ENCODE measurements around the gene EML6. TPM values are rescaled to one million over a fixed set of nuclear protein-coding genes. Genes with fewer than 3 reads are reported as not detected.
A peak's percentile ranks its signal among the peaks of the same experiment; 100 is the strongest.

EML6 gene
- total RNA-seq, 2 donors from 2014 or later, result 0.96 to 2.0 TPM

DNA sequence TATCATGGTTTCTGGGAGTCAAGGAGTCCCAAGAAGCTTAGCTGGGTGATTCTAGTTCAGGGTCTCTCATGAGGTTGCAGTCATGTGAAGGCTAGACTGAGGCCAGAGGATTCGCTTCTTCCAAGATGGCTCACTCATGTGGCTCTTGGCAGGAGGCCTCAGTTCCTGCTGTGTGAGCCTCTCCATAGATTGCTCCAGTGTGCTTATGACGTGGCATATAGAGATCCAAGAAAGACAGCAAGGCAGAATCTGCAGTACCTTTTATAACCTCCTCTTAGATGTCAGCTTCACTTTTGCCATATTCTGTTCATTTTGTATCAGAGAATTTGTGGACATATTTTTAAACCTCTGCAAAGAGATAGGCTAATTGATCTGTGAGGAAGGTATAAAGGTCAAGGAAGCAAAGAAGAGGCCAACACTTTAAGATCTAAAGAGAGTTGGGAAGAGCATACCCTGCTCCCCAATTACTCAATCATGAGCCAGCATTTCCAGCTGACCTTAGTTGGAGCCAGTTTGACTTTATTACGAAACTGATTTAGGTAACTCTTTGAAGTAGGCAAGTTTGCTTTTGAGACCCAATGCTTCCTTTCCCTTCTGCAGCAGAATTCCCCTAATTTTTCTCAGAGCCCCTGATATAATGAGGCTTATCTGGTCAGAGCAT lies 134.7 kb downstream of the EML6 start:
- H3K27me3 Mint-ChIP-seq (ENCODE audit: low read depth), result no peaks in the 10 kb centered on the region
- H3K4me3 Mint-ChIP-seq, result no peak overlapping the region
- DNase-seq (no peak), ATAC-seq (replicated peaks in 1 of 2) (no peak)
- no peaks in the 10 kb centered on the region for H3K36me3 Mint-ChIP-seq (ENCODE audit: insufficient read depth in 2 of 2)
- H3K27ac Mint-ChIP-seq, result no peak overlapping the region
- peaks cover 0 to 4% of the 10 kb centered on the region in 2 donors for H3K9me3 Mint-ChIP-seq
- no peaks in the 10 kb centered on the region for H3K4me1 Mint-ChIP-seq (ENCODE audit: low read depth)

DNA sequence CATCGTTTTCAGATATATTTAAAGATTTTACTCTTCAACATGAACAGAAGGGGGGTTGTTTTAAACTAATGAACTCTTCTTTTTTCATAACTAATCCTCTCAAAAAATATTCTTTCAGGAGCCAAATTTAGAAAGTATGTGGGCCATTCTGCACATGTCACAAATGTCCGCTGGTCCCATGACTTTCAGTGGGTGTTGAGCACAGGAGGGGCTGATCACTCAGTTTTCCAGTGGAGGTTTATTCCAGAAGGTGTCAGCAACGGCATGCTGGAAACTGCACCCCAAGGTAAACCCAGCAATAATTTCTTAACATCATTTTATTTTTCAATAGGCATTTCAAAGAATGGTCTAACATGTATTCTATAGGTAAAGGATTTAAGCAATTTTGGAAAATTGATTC lies 136.0 kb downstream of the EML6 start:
- H3K36me3 Mint-ChIP-seq (ENCODE audit: insufficient read depth in 2 of 2), result no peaks in the 10 kb centered on the region
- ATAC-seq (replicated peaks in 1 of 2) (no peak), DNase-seq (no peak)
- no peak overlapping the region for H3K27ac Mint-ChIP-seq
- no peak overlapping the region for H3K4me3 Mint-ChIP-seq
- H3K27me3 Mint-ChIP-seq (ENCODE audit: low read depth), result no peaks in the 10 kb centered on the region
- no peaks in the 10 kb centered on the region for H3K4me1 Mint-ChIP-seq (ENCODE audit: low read depth)
- H3K9me3 Mint-ChIP-seq, result peaks cover 0 to 4% of the 10 kb centered on the region in 2 donors

- ATAC-seq (replicated peaks in 1 of 2) (no peak), DNase-seq (no peak)
- H3K36me3 Mint-ChIP-seq (ENCODE audit: insufficient read depth in 2 of 2), result no peaks in the 10 kb centered on the region
- H3K4me3 Mint-ChIP-seq, result no peak overlapping the region
- H3K4me1 Mint-ChIP-seq (ENCODE audit: low read depth), result no peaks in the 10 kb centered on the region
- peaks cover 0 to 4% of the 10 kb centered on the region in 2 donors for H3K9me3 Mint-ChIP-seq
- H3K27ac Mint-ChIP-seq, result no peak overlapping the region
- H3K27me3 Mint-ChIP-seq (ENCODE audit: low read depth), result no peaks in the 10 kb centered on the region
Observed at GRCh38 chr2:54859997-54860701, 136.7 kb downstream of the EML6 start.

DNA sequence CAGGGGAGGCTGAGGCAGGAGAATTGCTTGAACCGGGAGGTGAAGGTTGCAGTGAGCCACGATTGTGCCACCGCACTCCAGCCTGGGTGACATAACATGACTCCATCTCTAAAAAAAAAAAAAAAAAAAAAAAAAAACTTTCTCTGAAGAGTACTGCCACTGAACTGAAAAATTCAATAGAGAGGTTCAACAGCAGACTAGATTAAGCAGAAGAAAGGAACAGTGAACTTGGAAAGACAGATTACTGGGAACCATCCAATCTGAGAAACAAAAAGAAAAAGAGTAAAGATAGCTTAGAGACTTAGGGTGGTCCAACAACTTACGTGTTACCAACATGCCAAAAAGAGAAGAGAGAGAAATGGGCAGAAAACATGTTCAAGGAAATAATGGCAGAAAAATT lies 138.8 kb downstream of the EML6 start:
- no peak overlapping the region for H3K4me3 Mint-ChIP-seq
- no peaks in the 10 kb centered on the region for H3K27me3 Mint-ChIP-seq (ENCODE audit: low read depth)
- peaks cover 0 to 4% of the 10 kb centered on the region in 2 donors for H3K9me3 Mint-ChIP-seq
- DNase-seq, result no peak
- no peak overlapping the region for H3K27ac Mint-ChIP-seq
- no peak for ATAC-seq (replicated peaks in 1 of 2)
- H3K4me1 Mint-ChIP-seq (ENCODE audit: low read depth), result peaks cover 7% of the 10 kb centered on the region
- no peaks in the 10 kb centered on the region for H3K36me3 Mint-ChIP-seq (ENCODE audit: insufficient read depth in 2 of 2)

GRCh38 chr2:54862742-54863141 lies 139.3 kb downstream of the EML6 start:
- H3K27ac Mint-ChIP-seq, result no peak overlapping the region
- no peaks in the 10 kb centered on the region for H3K36me3 Mint-ChIP-seq (ENCODE audit: insufficient read depth in 2 of 2)
- H3K4me1 Mint-ChIP-seq (ENCODE audit: low read depth), result peaks cover 12% of the 10 kb centered on the region
- H3K4me3 Mint-ChIP-seq, result no peak overlapping the region
- H3K9me3 Mint-ChIP-seq, result peaks cover 0 to 4% of the 10 kb centered on the region in 2 donors
- ATAC-seq (replicated peaks in 1 of 2) (no peak), DNase-seq (no peak)
- H3K27me3 Mint-ChIP-seq (ENCODE audit: low read depth), result no peaks in the 10 kb centered on the region

DNA sequence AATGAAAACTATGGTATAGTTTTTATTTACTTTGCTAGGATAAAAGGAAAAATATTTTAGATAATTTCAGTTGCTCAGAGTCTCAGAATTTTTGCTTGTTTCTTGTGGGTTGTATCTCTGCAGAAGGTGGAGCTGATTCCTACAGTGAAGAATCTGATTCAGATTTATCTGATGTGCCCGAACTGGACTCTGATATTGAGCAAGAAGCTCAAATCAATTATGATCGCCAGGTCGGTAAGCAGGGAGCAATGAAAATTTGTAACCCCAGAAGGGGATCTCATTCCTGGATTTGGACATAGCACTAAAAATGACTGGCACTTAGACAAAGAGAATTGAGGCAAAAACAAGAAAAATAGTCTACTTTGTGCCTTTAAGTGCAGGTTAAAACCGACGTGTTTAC lies 140.2 kb downstream of the EML6 start:
- ATAC-seq (replicated peaks in 1 of 2), result no peak
- Mint-ChIP-seq H3K9me3 (peaks cover 0 to 4% of the 10 kb centered on the region in 2 donors), H3K27ac (no peak overlapping the region), H3K27me3 (ENCODE audit: low read depth) (no peaks in the 10 kb centered on the region), H3K4me3 (no peak overlapping the region), H3K36me3 (ENCODE audit: insufficient read depth in 2 of 2) (no peaks in the 10 kb centered on the region), H3K4me1 (ENCODE audit: low read depth) (peaks cover 13% of the 10 kb centered on the region)
- DNase-seq, result no peak

DNA sequence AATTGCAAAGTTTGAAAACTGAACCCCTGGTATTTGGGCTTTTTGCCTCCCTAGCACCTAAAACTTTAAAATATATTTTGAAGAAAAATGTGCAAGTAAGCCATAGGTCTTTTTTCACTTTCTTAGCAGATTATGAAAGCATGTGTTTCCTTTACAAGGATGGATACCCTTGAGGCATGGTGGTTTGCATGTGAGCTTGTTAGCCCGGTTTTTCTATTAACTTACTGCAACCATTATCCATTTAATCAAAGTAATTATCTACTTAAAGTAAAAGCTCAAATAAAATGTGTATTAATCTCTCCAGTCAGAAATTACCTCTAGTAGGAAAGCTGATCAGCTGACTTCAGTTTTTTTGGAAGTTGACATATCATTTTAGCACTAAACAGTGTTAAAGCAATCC lies 140.6 kb downstream of the EML6 start:
- Mint-ChIP-seq H3K9me3 (peaks cover 0 to 4% of the 10 kb centered on the region in 2 donors), H3K36me3 (ENCODE audit: insufficient read depth in 2 of 2) (no peaks in the 10 kb centered on the region), H3K4me1 (ENCODE audit: low read depth) (peaks cover 13% of the 10 kb centered on the region), H3K27ac (no peak overlapping the region), H3K4me3 (no peak overlapping the region), H3K27me3 (ENCODE audit: low read depth) (no peaks in the 10 kb centered on the region)
- ATAC-seq (replicated peaks in 1 of 2) (no peak), DNase-seq (no peak)

DNA sequence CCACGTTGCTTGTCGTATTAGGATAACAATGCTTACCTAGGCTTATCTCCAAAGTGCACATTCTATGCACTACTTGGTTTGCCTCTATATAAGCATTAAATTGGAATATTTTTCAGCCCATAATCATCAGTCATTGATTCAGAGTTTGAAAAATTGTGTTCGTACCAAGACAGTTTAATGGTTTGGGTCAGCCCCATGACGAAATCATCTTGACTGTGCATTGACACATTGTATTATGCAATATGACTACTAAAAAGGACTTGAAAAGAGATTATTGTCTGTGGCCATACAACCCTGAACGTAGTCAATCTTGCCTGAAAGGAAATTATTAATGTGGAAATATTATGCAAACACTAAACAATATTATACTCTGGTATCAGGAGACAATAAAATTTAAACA lies 141.3 kb downstream of the EML6 start:
- no peak overlapping the region for H3K4me3 Mint-ChIP-seq
- ATAC-seq (replicated peaks in 1 of 2) (no peak), DNase-seq (no peak)
- peaks cover 13% of the 10 kb centered on the region for H3K4me1 Mint-ChIP-seq (ENCODE audit: low read depth)
- H3K9me3 Mint-ChIP-seq, result peaks cover 0 to 4% of the 10 kb centered on the region in 2 donors
- H3K36me3 Mint-ChIP-seq (ENCODE audit: insufficient read depth in 2 of 2), result no peaks in the 10 kb centered on the region
- H3K27ac Mint-ChIP-seq, result no peak overlapping the region
- no peaks in the 10 kb centered on the region for H3K27me3 Mint-ChIP-seq (ENCODE audit: low read depth)

DNA sequence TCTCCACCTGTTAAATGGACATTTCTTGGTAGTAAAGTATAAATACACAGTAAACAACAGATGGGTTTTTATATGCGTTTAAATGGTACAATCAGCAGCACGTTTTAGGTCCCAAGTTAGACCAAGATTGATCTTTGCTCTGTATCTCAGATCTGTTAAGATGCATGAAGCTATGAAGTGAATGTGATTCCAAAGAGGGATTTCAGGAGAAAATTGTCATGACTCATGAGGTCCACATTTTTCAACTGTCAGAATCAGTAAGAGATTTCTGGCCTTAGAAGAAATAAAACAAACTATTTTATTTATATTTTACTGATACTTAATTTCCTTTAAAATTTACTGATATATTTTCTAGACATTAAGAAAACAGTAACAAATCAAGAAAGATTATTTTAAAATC lies 142.7 kb downstream of the EML6 start:
- H3K27ac Mint-ChIP-seq, result no peak overlapping the region
- no peak for DNase-seq
- H3K4me1 Mint-ChIP-seq (ENCODE audit: low read depth), result peaks cover 13% of the 10 kb centered on the region
- no peak for ATAC-seq (replicated peaks in 1 of 2)
- H3K36me3 Mint-ChIP-seq (ENCODE audit: insufficient read depth in 2 of 2), result no peaks in the 10 kb centered on the region
- H3K27me3 Mint-ChIP-seq (ENCODE audit: low read depth), result no peaks in the 10 kb centered on the region
- no peak overlapping the region for H3K4me3 Mint-ChIP-seq
- peaks cover 0 to 4% of the 10 kb centered on the region in 2 donors for H3K9me3 Mint-ChIP-seq

- Mint-ChIP-seq H3K27ac (no peak overlapping the region), H3K36me3 (ENCODE audit: insufficient read depth in 2 of 2) (no peaks in the 10 kb centered on the region), H3K4me1 (ENCODE audit: low read depth) (peaks cover 13% of the 10 kb centered on the region), H3K4me3 (peak overlapping the region in 1 of 2 donors; percentile 31), H3K9me3 (peaks cover 0 to 4% of the 10 kb centered on the region in 2 donors), H3K27me3 (ENCODE audit: low read depth) (no peaks in the 10 kb centered on the region)
- DNase-seq (peak in 1 of 2 donors; percentile 2), ATAC-seq (replicated peaks in 1 of 2) (peak in 1 of 2 donors; percentile 36)
Observed at GRCh38 chr2:54866868-54867267, 143.4 kb downstream of the EML6 start.

DNA sequence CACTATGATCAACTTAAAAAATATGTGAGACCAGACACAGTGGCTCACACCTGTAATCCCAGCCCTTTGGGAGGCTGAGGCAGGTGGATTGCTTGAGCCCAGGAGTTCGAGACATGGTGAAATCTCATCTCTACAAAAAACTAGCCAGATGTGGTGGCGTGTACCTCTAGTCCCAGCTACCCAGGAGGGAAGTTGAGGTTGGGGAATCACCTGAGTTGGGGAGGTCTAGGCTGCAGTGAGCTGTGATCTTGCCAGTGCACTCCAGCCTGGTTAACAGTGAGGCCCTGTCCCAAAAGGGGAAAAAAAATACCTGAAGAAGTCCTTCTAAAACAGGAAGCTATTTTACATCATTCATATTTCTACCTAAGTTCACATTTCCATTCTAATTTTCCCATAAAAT lies 144.0 kb downstream of the EML6 start:
- H3K27me3 Mint-ChIP-seq (ENCODE audit: low read depth), result no peaks in the 10 kb centered on the region
- ATAC-seq (replicated peaks in 1 of 2) (no peak), DNase-seq (no peak)
- no peak overlapping the region for H3K4me3 Mint-ChIP-seq
- no peak overlapping the region for H3K27ac Mint-ChIP-seq
- H3K36me3 Mint-ChIP-seq (ENCODE audit: insufficient read depth in 2 of 2), result no peaks in the 10 kb centered on the region
- peaks cover 0 to 1% of the 10 kb centered on the region in 2 donors for H3K9me3 Mint-ChIP-seq
- H3K4me1 Mint-ChIP-seq (ENCODE audit: low read depth), result peaks cover 13% of the 10 kb centered on the region

DNA sequence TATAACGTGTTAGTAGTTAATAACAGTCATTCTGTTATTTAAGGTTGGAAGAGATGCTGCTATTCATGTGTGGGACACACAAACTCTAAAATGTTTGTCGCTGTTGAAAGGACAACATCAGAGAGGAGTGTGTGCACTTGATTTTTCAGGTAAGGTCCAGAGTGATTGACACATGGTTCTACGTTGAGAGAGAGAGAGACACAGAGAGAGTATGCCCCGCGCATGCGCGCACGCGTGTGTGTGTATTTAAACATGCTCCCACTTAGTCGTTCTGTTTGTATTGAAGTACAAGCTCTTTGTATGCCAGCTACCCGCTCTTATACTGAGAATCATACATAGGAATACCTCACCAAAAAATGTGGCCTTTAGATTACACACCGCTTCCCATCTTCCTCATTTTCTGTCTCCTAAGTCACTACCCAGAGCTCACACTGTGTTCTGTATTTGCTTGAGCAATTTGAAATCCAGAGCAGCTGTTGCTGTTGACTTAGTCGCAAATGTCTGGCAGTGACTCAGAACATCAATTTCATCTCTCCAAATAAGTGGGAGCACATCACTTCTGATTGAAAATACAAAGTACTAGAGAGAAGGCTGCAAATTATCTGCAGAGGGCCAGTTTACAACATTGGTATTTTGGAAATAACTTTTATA lies 148.1 kb downstream of the EML6 start:
- no peaks in the 10 kb centered on the region for H3K9me3 Mint-ChIP-seq
- H3K36me3 Mint-ChIP-seq (ENCODE audit: insufficient read depth in 2 of 2), result no peaks in the 10 kb centered on the region
- H3K27me3 Mint-ChIP-seq (ENCODE audit: low read depth), result no peaks in the 10 kb centered on the region
- no peak for DNase-seq
- H3K27ac Mint-ChIP-seq, result no peak overlapping the region
- no peak for ATAC-seq (replicated peaks in 1 of 2)
- H3K4me3 Mint-ChIP-seq, result no peak overlapping the region
- peaks cover 13% of the 10 kb centered on the region for H3K4me1 Mint-ChIP-seq (ENCODE audit: low read depth)

- H3K9me3 Mint-ChIP-seq, result no peaks in the 10 kb centered on the region
- no peak overlapping the region for H3K27ac Mint-ChIP-seq
- H3K36me3 Mint-ChIP-seq (ENCODE audit: insufficient read depth in 2 of 2), result no peaks in the 10 kb centered on the region
- DNase-seq (no peak), ATAC-seq (replicated peaks in 1 of 2) (no peak)
- H3K4me3 Mint-ChIP-seq, result no peak overlapping the region
- peaks cover 1% of the 10 kb centered on the region for H3K4me1 Mint-ChIP-seq (ENCODE audit: low read depth)
- no peaks in the 10 kb centered on the region for H3K27me3 Mint-ChIP-seq (ENCODE audit: low read depth)
Observed at GRCh38 chr2:54872780-54873179, 149.3 kb downstream of the EML6 start.
